ENCODE results near the gene CD300LF. TPM values are rescaled to one million over a fixed set of nuclear protein-coding genes. Genes with fewer than 3 reads are reported as not detected.
A peak's percentile ranks its signal among the peaks of the same experiment; 100 is the strongest.

CD300LF gene
- polyA plus RNA-seq, 3 donors, result 112 to 184 (median 175) TPM

GRCh38 chr17:74698069-74698468, 14.7 kb downstream of the CD300LF start:
- Histone ChIP-seq H4K20me1 (ENCODE audit: insufficient read depth, low read length) (peaks cover 81% of the 10 kb centered on the region), H3K4me3 (replicated peaks in 1 of 3; ENCODE audit: low read depth in 2 of 3, low read length in 3 of 3) (no peak overlapping the region), H2AFZ (ENCODE audit: insufficient read depth, low read depth, low read length, poor library complexity, severe bottlenecking) (no peak overlapping the region), H3K79me2 (ENCODE audit: insufficient read depth, low read length) (peaks cover 67% of the 10 kb centered on the region), H3K27ac (ENCODE audit: low read depth in 1 of 2, low read length in 2 of 2) (peak overlapping the region in 1 of 2 donors; percentile 46), H3K4me1 (ENCODE audit: control insufficient read depth in 1 of 2, insufficient read depth in 2 of 2, low read length in 2 of 2) (peaks cover 35 to 57% of the 10 kb centered on the region in 2 donors), H3K9me3 (replicated peaks in 1 of 2; ENCODE audit: control insufficient read depth in 1 of 2, insufficient read depth in 1 of 2, low read length in 2 of 2) (peaks cover 0 to 4% of the 10 kb centered on the region in 2 donors), H3K9ac (ENCODE audit: insufficient read depth, low read length, poor library complexity, severe bottlenecking) (no peak overlapping the region), H3K4me2 (replicated peaks; ENCODE audit: extremely low read depth, low read length, poor library complexity, severe bottlenecking) (no peak overlapping the region), H3K27me3 (ENCODE audit: control insufficient read depth in 2 of 2, insufficient read depth in 2 of 2, low read length in 2 of 2) (no peaks in the 10 kb centered on the region), H3K36me3 (replicated peaks in 1 of 2; ENCODE audit: control insufficient read depth in 1 of 2, insufficient read depth in 2 of 2, low read length in 2 of 2) (peaks cover 82 to 96% of the 10 kb centered on the region in 2 donors)
- peaks cover 53% of the 10 kb centered on the region for H3K4me1 Mint-ChIP-seq
- H3K27ac Mint-ChIP-seq, result peak overlapping the region in 4 of 7 donors; percentile 43 to 78 (median 68)
- intact Hi-C loops (cut with micrococcal nuclease), result no loop called here
- peaks cover 0 to 6% (median 0%) of the 10 kb centered on the region in 3 donors for H3K27me3 Mint-ChIP-seq (ENCODE audit: low read depth in 3 of 3)
- 94% methylated on average over 5 of the region's 7 CpGs for WGBS (ENCODE audit: insufficient coverage)
- H3K9me3 Mint-ChIP-seq, result peaks cover 0 to 15% (median 6%) of the 10 kb centered on the region in 7 donors
- TF ChIP-seq CTCF (IDR thresholded peaks at IDR 0.05), result no peak
- peaks cover 88 to 99% of the 10 kb centered on the region in 2 donors for H3K36me3 Mint-ChIP-seq
- no peak for DNase-seq
- H3K4me3 Mint-ChIP-seq, result no peak overlapping the region

DNA sequence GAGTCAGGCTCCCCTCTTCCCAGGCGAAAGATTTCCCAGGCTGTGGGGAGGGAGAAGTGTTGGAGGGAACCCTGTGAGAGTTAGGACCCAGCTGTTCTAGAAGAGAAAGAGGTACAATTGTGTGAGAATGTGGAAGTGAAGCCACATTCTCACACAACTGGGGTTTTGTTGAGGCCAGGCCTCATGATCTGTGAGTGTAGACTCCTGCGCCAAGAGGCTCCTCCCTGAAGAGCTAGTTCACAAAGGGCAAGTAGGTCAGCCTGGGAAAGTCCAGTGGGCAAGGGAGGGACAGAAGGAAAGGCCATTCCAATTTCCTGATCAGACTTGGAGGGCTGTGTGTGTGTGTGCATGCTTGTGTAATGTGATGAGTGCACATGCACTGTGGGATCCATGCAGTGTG, 15.2 kb downstream of the CD300LF start:
- peaks cover 64% of the 10 kb centered on the region for H3K79me2 ChIP-seq (ENCODE audit: insufficient read depth, low read length)
- H3K4me1 ChIP-seq (ENCODE audit: control insufficient read depth in 1 of 2, insufficient read depth in 2 of 2, low read length in 2 of 2), result peaks cover 35 to 57% of the 10 kb centered on the region in 2 donors
- no peak overlapping the region for H3K4me3 ChIP-seq (replicated peaks in 1 of 3; ENCODE audit: low read depth in 2 of 3, low read length in 3 of 3)
- no peak overlapping the region for H2AFZ ChIP-seq (ENCODE audit: insufficient read depth, low read depth, low read length, poor library complexity, severe bottlenecking)
- H4K20me1 ChIP-seq (ENCODE audit: insufficient read depth, low read length), result peaks cover 76% of the 10 kb centered on the region
- TF ChIP-seq CTCF (IDR thresholded peaks at IDR 0.05), result no peak
- peaks cover 76 to 96% of the 10 kb centered on the region in 2 donors for H3K36me3 ChIP-seq (replicated peaks in 1 of 2; ENCODE audit: control insufficient read depth in 1 of 2, insufficient read depth in 2 of 2, low read length in 2 of 2)
- Mint-ChIP-seq H3K27me3 (ENCODE audit: low read depth in 3 of 3) (peaks cover 0 to 6% (median 0%) of the 10 kb centered on the region in 3 donors), H3K4me3 (no peak overlapping the region), H3K27ac (peak overlapping the region in 5 of 7 donors; percentile 43 to 78 (median 71)), H3K4me1 (peaks cover 53% of the 10 kb centered on the region), H3K9me3 (peaks cover 0 to 15% (median 6%) of the 10 kb centered on the region in 7 donors), H3K36me3 (peaks cover 88 to 99% of the 10 kb centered on the region in 2 donors)
- H3K27me3 ChIP-seq (ENCODE audit: control insufficient read depth in 2 of 2, insufficient read depth in 2 of 2, low read length in 2 of 2), result no peaks in the 10 kb centered on the region
- H3K4me2 ChIP-seq (replicated peaks; ENCODE audit: extremely low read depth, low read length, poor library complexity, severe bottlenecking), result no peak overlapping the region
- H3K9me3 ChIP-seq (replicated peaks in 1 of 2; ENCODE audit: control insufficient read depth in 1 of 2, insufficient read depth in 1 of 2, low read length in 2 of 2), result peaks cover 0 to 4% of the 10 kb centered on the region in 2 donors
- peak overlapping the region in 1 of 2 donors; percentile 46 for H3K27ac ChIP-seq (ENCODE audit: low read depth in 1 of 2, low read length in 2 of 2)
- DNase-seq, result peak in 1 of 3 donors; percentile 55
- H3K9ac ChIP-seq (ENCODE audit: insufficient read depth, low read length, poor library complexity, severe bottlenecking), result no peak overlapping the region
- no CpG with 5 or more reads among the region's 2 CpGs for WGBS (ENCODE audit: insufficient coverage)
- intact Hi-C loops (cut with micrococcal nuclease), result no loop called here

All from CD14-positive monocyte (primary cell).